ENCODE measurements around the gene METTL24.
"Not testable (repeated sequence)": the region's sequence is repeated elsewhere in the genome, so short reads cannot be mapped to it uniquely, and the experiment has no call there.

Gene METTL24

DNA sequence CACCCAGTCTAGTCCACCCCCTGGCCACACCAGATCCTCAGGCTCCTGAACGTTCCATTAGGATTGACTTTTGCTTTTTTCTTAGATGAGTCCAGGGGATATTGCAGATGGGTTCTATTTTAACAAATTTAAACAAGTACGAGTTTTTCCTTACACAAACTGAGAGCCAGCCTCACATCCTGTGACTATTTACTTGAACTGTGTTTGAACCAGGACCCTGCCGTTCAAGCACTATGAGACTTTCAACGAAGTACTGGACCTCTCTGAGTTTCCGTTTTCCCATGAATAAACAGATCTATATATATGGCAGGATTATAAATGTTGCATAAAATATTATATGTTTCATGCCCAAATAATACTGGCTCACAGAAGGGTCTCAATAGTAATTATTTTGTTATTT, 1.4 kb upstream of the METTL24 start:
- DNase-seq, result no peak

DNA sequence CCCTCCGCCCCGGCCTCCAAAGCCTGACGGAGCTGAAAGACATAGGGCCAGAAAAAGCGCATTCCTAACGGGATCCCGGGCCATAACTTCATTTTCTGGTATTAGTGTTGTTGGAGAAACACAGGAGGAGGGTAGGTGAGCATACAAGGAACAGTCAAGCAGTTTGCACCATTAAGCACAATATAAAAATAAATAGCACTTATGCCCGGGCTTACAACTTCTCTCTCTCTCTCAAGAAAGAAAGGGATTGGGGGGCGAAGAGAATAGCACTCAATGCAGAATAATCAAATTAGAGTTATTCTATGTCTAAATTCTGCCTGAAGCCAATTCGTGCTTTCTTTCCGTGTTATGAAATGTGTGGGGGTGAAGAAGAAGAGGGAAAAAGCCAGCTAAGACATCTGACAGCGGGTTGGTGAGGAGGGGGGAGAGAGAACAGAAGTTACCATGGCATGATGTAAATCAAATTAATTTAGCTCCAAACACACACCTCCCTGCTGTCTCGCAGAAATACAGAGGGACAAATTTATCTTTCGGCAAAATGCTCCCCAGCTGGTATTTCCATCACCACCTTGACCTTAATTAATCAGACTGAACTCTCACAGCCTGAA, 508 bp upstream of the METTL24 start:
- no peak for DNase-seq

DNA sequence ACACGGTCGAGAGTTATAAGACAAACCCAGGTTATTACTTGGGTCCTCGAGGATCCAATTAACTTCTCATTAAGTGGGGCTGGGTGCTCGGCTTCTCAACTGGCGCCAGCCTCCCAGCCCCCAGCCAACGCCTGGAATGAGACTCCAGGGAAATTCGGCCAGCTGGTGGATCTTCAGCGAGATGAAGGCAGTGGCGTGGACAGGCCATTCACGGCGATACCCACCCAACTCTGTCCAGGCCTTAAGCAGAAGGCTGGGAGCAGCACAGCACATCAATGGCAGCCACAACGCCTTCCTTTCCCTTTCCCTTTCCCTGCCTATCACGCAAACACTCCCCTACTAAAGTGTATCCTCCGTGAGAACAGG, 868 bp downstream of the METTL24 start:
- DNase-seq, result no peak

DNA sequence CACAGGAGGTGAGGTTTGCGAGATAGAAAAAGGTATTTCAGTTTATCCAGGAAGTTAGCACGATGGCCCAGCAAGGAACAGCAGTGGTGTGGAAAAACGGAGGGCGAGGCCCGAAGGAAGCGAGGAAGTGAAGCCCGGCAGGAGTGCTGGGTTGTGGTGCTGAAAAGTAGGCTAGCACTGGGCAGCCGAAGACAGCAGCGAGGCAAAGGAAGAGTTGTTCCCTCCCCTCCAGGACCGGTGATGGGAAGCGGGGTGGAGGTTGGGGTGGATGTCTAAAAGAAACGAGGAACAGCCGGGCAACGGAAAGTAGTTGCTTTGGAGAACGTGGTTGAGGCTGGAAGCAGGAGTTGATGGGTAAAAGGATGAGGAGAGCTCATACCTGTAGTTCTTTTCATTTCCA, 1.4 kb downstream of the METTL24 start:
- DNase-seq, result no peak

DNA sequence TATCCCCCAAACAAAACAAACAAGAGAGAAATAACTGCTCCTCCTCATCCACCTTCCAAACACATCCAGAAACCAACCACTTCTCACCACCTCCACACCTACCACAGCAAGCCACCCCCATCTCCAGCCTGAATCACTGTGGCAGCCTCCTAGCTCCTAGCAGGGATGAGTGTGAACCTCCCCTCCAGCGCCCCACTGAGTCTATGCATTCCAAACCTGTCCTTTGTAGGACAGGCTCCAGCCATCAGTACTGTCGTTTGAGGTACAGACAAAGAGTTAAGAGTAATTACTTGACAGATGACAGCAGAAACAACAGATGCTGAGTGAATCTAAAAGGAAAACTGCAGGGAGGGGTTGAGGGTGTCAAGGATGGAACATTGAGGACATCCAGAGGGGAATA, 2.4 kb downstream of the METTL24 start:
- DNase-seq, result no peak

DNA sequence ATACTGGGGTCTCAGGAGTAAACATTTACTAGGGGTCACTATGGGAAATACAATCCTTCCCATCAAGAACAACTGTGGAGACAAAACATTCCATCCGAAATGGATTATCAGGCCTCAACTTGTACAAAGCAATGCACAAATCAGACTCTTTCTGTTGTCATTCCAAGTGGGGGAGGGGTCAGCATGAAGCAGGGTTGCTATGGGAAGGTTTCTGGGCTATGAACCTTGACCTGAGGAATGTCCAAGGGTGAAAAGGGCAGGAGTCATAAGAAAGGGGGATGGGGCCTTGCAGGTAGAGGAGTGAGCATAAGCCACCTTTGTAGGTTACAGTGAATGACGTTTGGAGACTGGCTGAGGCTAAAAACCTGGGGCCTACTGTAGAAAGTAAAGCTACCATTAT, 3.1 kb downstream of the METTL24 start:
- no peak for DNase-seq

DNA sequence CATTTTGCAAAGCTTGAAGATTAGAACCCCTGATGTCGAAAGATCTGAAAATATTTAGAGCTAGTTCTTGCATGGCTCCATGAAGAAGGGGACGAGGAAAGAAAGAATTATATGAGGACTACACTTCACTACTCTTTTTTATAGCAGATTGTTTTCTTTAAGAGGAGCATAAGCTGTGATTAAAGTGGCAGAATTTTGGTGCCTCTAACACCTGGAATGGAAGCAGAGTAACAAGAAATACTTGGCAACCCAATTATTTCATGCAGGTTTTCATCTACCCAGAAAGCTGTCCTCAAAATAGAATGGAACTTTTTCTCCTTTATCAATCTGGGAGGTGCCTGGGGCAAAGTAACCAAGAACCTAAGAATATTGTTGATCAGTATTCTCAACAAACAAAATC, 4.0 kb downstream of the METTL24 start:
- no peak for DNase-seq

DNA sequence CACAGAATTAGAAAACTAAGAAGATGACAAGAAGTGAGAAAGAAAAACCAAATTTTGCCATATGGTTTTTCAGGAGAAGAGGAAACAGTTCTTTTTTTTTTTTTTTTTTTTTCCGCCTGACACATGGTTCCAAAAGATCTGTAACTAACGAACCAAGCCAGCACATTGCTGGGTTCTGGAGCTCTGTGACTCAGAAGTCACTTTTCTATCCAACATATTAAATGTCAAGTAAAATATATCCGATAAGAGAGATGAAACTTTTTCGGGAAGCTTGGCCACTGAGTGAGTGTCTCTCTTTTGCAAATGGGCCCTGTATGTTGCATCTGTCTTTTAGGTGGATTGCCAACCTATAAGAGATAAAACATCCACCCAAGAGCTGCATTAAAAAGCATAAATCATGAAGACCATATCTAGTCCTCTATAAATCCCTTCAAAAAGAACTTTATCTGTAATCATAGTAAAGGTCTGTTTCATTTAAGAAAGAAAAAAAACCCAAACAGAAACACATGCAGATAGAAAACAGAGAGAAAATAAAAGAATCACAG, 4.6 kb downstream of the METTL24 start:
- DNase-seq, result no peak

DNA sequence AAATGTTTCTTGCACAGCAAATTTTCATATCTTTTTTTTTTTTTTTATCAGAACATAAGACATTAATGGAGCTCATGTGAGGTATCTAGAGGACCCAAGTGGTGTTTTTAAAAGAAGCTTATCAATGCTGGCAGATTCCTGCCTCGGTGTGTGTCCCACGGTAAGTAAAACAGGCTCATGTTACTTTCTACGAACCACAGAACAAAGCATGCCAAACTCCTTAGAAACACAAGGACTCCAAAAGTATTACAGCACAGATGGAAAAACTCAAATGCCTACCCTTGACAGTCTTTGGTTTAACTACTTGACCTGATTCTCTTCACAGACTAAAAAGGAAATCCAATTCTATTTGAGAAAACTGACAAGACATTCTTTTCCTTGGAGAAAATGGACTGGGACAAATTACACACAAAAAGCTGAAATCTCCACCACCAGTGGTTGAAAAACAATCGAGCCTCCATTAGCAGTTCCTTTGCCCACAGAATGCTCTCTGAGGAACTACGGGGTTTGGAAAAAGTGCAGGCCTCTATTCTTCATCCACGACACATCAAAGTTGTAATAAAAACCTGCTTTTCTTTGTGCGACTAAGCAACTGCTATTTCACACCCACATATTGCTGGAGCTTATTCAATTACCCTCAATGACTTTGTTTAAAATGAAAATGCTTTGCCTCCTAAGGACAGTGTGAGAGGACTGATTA, 5.4 kb downstream of the METTL24 start:
- DNase-seq, result no peak

DNA sequence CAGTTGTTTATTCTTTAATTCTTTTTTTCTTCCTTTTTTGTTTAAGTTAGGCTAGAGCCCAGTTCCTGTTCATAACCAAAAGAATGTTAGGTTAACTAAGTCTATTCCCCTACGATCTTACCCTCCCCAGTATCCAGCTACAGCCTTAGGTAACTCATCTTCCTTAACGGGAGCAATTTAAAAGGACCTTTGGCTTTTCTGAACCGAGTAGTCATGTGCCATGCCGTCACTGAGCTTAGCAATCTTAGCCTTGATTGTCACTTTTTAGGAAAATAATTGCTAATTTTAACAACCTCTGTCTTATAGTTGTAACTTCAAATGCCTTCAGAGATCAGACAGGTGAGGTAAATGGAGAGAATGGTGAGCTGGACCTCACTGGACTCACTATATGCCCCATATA, 6.2 kb downstream of the METTL24 start:
- no peak for DNase-seq

DNA sequence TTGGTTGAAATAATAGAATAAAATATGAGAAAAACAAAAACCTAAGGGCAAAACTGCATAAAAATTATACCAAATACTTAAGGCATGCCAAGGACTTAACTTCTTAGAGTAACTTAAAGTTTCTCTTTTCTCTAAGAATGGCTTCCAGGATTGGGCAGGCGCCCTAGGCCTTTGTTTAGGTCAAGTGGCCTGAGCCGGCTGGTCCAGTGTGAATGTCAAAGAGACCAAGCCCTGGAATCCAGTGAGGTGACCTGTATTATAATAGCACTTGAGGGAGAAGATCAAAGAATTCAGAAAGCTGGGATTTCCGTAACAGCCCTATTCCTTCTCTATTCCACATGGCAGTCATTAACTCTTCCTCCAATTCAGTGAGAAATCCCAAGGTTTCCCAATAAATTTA, 6.6 kb downstream of the METTL24 start:
- DNase-seq, result no peak

DNA sequence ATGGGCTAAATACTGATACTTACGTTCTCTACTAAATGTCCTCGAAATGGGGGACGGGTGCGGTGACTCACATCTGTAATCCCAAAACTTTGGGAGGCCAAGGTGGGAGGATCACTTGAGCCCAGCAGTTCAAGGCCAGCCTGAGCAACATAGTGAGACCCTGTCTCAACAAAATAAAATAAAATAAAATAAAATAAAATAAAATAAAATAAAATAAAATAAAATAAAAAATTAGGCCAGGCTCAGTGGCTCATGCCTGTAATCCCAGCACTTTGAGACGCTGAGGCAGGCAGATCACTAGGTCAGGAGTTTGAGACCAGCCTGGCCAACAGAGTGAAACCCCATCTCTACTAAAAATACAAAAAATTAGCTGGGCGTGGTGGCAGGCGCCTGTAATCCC, 7.6 kb downstream of the METTL24 start:
- DNase-seq, result not testable (repeated sequence)

DNA sequence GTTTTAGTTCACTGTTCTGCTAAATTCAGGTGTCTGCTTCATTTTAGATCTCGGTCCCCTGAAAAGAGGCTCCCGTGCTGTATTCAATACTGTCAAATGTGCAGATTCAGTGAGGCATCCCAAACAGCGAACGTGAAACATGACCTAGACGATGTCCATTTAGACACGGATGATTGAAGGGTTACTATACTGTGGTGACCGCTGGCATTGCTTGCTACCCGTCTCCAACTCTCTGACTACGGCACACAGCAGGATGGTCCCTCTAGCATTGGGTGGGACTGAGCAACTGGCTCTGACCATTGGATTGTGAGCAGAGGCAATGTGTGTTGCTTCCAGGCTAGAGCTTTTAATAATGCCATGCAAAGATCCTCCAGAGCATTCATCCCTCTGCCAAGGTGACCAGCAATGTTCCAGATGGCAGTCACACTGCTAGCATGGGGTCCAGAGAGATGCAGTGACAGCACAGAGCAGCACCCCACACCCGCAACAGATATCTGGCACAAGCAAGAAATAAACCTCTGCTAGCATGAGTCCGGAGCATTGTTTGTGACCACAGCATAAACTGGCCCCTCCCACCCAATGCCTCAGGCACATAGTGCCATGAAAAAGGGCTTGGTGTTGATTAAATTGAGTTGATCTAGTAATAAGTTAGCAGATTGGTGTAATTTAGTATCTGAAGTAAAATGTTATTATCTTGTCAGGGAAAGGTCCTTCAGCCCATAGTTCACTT, 9.0 kb downstream of the METTL24 start:
- no peak for DNase-seq

DNA sequence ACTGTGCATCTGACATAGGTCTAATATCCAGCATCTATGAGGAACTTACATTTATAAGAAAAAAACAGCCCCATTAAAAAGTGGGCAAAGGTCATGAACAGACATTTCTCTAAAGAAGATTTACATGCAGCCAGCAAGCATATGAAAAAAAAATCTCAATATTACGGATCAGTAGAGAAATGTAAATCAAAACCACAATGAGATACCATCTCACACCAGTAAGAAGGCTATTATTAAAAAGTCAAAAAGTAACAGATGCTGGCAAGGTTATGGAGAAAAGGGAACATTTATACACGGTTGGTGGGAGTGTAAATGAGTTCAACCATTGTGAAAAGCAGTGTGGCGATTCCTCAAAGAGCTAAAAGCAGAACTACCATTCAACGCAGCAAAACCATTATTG, 13.1 kb downstream of the METTL24 start:
- no peak for DNase-seq

DNA sequence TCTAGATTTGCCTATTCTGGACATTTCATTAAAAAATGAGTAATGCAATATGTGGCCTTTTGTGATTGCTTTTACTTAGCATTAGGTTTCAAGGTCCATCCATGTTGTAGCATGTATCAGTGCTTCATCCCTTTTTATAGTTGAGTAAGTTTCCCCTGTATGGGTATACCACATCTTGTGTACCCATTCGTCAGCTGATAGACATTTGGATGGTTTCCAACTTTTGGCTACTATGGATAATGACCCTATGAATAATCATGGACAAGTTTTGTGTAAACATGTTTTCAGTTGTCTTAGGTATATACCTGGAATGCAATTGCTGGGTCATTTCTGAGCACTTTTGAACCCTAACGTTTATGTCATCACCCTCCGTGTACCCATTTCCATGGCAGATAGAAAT, 15.4 kb downstream of the METTL24 start:
- DNase-seq, result no peak

DNA sequence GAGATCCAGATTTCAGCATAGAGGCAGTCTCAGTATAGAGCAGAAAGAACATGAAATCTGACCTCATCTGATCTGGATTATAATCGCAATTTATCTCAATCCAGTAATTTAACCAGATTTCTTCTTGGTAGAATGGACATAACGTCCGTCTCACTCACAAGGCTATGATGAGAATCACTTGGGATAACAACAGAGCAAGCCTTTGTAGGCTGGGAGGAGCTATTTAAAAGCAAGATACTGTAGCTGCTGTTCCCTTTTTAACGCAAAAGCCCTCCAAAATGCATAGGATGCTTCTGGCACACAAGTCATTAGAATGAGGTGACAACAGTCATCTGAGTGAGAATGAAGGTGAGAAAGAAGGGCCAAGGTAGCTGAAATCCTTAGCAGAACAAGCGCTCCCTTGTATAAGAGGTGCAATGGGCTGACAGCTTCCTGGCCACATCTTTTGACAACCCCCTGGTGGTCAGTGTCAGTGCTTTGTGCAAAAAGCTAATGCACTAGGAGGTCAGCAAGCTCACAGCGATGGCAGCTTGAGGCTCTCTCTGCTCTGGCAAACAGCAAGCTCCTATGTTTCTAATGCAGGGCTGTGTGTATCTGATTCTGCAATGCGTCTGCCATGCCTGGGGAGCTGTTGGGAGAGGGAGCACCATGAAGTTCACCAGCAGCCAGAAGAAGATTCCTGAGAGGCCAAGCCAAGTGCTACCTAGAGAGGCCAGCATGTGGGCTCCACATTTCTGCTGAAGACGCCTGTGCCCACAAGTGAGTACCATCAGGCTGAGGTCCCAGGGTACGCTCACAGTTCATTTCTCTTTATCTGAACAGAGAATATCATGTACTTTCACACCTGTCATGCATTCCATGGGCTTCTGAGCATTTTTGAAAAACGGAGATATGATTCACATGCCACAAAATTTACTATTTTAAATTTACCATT, 16.2 kb downstream of the METTL24 start:
- no peak for DNase-seq

DNA sequence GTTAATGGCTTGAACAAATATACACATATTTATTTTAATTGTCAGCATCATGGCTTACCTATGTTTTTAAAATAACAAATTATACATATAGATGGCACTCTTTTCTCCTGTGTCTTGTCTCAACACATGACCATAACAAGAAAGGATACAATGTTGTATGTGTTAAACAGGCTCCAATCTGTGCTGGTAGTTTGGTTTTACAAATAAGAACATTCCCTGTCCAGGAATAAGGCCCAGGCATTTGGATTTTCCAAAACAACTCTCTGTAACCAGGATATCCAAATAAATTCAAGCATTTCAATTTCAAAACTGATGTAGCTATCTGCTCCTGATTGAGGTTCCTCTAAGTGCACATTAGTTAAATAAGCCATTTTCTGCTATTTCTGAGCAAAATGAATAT, 17.1 kb downstream of the METTL24 start:
- DNase-seq, result no peak

DNA sequence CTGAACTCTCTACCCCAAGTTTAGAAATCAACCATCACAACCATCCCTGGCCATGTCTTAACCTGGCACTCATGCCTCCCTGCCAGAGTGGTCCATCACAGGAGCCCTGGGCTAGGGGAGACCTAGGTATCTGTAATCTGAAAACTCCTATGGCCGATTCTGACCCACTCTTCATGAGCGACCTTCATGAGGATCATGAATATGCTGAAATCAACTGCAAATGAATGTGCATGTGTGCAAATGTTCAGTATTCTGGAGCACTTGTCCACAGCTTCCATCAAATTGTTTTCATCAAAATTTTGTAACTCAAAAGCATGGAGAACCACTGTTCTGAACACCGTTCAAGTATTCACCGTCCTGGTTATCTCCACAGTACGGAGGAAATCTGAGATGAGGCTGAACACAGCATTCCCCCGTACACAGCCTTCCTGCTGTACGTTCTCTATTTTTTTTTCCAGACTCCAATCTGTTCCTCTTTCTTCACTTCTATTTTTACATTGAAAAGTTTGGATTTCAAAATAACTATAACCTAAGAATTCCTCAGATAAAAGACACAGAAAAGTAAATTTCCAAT, 17.7 kb downstream of the METTL24 start:
- DNase-seq, result no peak

DNA sequence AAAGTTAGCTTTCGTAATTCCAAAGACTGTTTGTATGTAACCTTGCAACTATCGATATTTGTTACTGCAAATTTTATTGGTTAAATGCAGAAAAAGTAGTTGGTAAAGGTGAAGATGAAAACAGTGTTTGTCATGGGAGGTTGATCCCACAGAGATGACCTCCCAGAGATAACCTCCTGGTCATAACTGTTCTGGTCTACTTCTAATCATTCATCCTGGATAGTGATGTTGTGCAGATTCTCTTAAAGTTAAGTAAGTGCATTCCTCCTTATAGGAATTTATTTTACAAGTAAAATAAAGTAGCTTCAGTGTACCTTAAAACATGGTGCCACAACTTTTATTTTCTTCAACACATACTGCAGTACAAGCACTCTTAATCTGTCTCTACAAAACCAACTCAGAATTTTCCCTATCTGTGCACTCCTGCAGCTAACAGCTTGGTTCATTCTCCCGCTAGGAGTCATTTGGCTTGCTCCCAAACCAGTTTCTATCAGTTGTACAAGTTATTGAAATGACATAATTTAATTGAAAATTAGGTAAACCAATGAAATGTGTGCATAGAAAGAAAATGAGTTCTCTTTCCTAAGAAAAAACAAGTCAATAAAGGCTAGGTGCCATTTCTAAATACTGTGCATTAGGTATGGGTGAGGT, 19.2 kb downstream of the METTL24 start:
- DNase-seq, result no peak

DNA sequence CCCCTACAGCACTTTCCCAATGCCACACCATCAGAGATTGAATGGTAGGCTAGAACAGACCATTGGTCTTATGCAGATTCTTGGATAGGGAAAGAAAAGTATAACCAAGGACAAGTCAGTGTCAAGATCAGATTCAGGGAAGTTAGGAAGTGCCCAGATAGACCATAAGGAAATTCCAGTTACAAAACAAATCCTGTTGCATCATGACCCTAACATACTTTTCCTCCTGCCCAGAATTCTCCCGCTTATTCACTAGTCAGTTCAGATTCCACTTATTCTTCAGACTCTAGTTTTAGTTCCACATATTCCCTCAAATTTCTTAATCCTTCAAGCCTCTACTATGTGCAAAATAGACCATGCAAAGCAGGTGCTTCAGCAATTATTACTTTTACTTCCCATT, 20.7 kb downstream of the METTL24 start:
- DNase-seq, result no peak

DNA sequence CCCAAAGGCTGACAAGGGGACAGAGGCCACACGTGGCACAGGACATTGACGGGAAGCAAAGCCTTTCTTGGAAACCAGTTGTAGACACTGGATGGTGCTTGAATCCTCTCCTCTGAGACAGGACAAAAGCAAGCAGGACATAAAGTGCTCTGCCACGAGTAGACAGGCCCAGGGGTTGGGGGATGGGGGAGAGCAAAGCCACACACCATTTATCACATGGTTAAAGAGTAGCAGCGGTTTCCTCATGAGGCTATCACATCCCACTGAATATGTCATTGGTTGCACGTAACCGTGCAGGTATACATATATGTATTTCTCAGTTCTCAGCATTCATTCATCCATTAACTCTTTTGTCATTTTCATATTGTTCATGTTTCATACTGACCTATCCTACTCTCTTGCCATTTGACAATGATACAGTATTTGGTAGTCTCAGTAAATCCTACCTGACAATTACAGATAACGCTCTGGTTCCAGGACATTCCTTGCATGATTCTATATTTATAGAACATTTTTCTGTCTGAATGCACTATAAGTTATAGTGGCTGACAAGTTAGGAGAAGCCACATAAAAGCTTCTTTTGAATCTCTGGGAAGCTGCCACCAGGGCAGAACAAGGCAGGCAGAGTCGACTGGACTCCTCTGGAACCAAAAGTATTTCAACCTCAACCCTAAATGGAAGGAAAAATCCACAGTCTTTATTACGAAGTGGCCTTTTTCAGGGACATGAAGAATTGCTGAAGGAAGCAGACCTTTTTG, 23.5 kb downstream of the METTL24 start:
- DNase-seq, result no peak

Measured in effector CD4-positive, alpha-beta T cell (primary cell).